HL-60 (cell line): ENCODE data around the gene MTSS2.
A peak's percentile ranks its signal among the peaks of the same experiment; 100 is the strongest.

Experiments used
- DNase-seq, 2 experiments: peaks; one replicate each; pipeline ENCODE4 v3.0.0-alpha.2; 2010 to 2020; ENCODE audit warnings: low read depth in 1 of 2, low spot score in 1 of 2
- H3K27ac ChIP-seq: fragments of 250-450 bp; sonication (Bioruptor Pico); replicated peaks from 2 replicates; pipeline ENCODE4 v1.5.1; 2020; ENCODE audit warnings: mild to moderate bottlenecking, moderate library complexity
- H3K27me3 ChIP-seq: fragments of 250-450 bp; sonication (Bioruptor Pico); 2 replicates; pipeline ENCODE4 v1.5.1; 2021; ENCODE audit warnings: mild to moderate bottlenecking, moderate library complexity; ENCODE audit not compliant: insufficient read depth, poor library complexity, severe bottlenecking
- H3K4me3 ChIP-seq: replicated peaks from 2 replicates; pipeline ENCODE4 v1.5.1; 2011; ENCODE audit warnings: mild to moderate bottlenecking, control low read depth, low read length; ENCODE audit not compliant: insufficient read depth
- CTCF ChIP-seq: IDR thresholded peaks from one replicate; pipeline ENCODE4 v1.5.1; 2011; ENCODE audit warnings: low read length, control low read depth, inconsistent platforms; ENCODE audit not compliant: insufficient read depth
- GABPA ChIP-seq: IDR thresholded peaks from 2 replicates; pipeline ENCODE4 v1.6.1; 2012; ENCODE audit warnings: low read depth
- POLR2AphosphoS5 ChIP-seq: IDR thresholded peaks from 2 replicates; pipeline ENCODE4 v1.6.1; 2012; ENCODE audit warnings: low read depth
- REST ChIP-seq: IDR thresholded peaks from 2 replicates; pipeline ENCODE4 v1.6.1; 2012; ENCODE audit warnings: low read depth; ENCODE audit not compliant: insufficient replicate concordance
- SPI1 ChIP-seq: IDR thresholded peaks from 2 replicates; pipeline ENCODE4 v1.6.1; 2012; ENCODE audit warnings: low read depth, mild to moderate bottlenecking, borderline replicate concordance

MTSS2 gene

GRCh38 chr16:70687671-70688245, 1.9 kb upstream of the MTSS2 start:
- H3K27me3 ChIP-seq: no peaks in the 10 kb centered on the region
- TF ChIP-seq SPI1 (no peak), CTCF (no peak), REST (no peak), GABPA (no peak), POLR2AphosphoS5 (no peak)
- H3K27ac ChIP-seq: no peak overlapping the region
- no peak overlapping the region for H3K4me3 ChIP-seq
- DNase-seq: no peak

- TF ChIP-seq CTCF (no peak), SPI1 (no peak), GABPA (no peak), REST (no peak), POLR2AphosphoS5 (no peak)
- Histone ChIP-seq H3K4me3 (no peak overlapping the region), H3K27ac (no peak overlapping the region), H3K27me3 (no peaks in the 10 kb centered on the region)
- DNase-seq: no peak
Measured at GRCh38 chr16:70687102-70687511, 1.3 kb upstream of the MTSS2 start.

GRCh38 chr16:70686376-70687101, 686 bp upstream of the MTSS2 start:
- no peak for DNase-seq
- TF ChIP-seq POLR2AphosphoS5: no peak; the same call in none of the 2 replicates
- TF ChIP-seq CTCF: no peak
- TF ChIP-seq REST: no peak
- no peak for TF ChIP-seq GABPA
- no peak for TF ChIP-seq SPI1
- Histone ChIP-seq H3K27me3 (no peaks in the 10 kb centered on the region), H3K4me3 (peak overlapping the region; percentile 56; the same call in 1 of the 2 replicates), H3K27ac (peak overlapping the region; percentile 37)
